ENCODE data around the gene SLX9. TPM values are rescaled to one million over a fixed set of nuclear protein-coding genes. Genes with fewer than 3 reads are reported as not detected.

Gene SLX9
- total RNA-seq, 1 donor from 2014 or later: 38.8 TPM

DNA sequence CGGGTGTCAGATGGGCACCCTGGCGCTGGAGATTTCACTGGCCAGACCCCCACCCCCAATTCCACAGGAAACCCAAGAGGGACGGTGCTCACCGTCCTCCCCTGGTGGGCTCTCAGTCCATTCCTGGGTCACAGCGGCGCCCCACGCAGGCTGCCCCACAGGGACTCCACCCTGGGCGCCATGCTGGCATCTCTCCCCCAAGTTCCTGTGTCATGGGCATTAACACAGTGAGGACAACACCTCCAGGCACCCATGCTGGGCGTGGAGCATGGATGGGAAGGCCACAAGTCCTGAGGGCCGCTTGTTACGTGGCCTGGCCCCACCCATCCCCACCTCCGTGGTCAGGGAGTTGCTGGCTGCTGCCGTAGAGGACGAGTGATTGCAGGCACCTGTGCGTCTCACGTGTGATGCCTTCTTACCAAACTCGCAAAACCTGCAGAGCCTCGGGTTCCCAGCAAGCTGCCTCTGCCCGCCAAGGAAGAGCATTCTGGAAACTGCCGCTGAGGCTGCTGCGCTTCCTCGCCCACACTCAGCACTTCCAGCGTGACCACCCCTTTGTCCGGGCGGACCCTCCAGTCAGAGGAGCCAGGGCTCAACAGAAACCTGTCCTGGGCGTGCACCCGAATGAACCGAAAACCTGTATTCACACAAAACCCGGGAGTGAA, 60.3 kb downstream of the SLX9 start:
- no peaks in the 10 kb centered on the region for H3K4me1 Mint-ChIP-seq (ENCODE audit: low read depth, unreplicated experiment)
- H3K27me3 Mint-ChIP-seq (ENCODE audit: low read depth, unreplicated experiment): peaks cover 18% of the 10 kb centered on the region
- H3K27ac Mint-ChIP-seq (ENCODE audit: unreplicated experiment): no peak overlapping the region
- Histone ChIP-seq H3K9me3 (ENCODE audit: insufficient read depth, low read depth, low read length) (no peaks in the 10 kb centered on the region), H3K4me1 (ENCODE audit: insufficient read depth, low read length) (peaks cover 10% of the 10 kb centered on the region), H3K4me2 (ENCODE audit: low read length) (no peak overlapping the region), H3K9ac (ENCODE audit: low read length) (no peak overlapping the region), H3K36me3 (ENCODE audit: insufficient read depth, low read length) (no peaks in the 10 kb centered on the region), H4K20me1 (ENCODE audit: insufficient read depth, low read length) (no peaks in the 10 kb centered on the region), H3K4me3 (ENCODE audit: insufficient read depth, low read depth, low read length) (no peak overlapping the region), H3K27ac (ENCODE audit: low read depth, low read length) (no peak overlapping the region), H3K79me2 (ENCODE audit: insufficient read depth, low read length) (no peaks in the 10 kb centered on the region), H3K27me3 (ENCODE audit: insufficient read depth, low read length) (no peaks in the 10 kb centered on the region), H2AFZ (ENCODE audit: low read depth, low read length) (no peak overlapping the region)
- no peak overlapping the region for H3K4me3 Mint-ChIP-seq (ENCODE audit: unreplicated experiment)
- no peak for TF ChIP-seq EZH2 (IDR thresholded peaks at IDR 0.05; ENCODE audit: insufficient read depth, low read length)
- TF ChIP-seq, protein P1, sequence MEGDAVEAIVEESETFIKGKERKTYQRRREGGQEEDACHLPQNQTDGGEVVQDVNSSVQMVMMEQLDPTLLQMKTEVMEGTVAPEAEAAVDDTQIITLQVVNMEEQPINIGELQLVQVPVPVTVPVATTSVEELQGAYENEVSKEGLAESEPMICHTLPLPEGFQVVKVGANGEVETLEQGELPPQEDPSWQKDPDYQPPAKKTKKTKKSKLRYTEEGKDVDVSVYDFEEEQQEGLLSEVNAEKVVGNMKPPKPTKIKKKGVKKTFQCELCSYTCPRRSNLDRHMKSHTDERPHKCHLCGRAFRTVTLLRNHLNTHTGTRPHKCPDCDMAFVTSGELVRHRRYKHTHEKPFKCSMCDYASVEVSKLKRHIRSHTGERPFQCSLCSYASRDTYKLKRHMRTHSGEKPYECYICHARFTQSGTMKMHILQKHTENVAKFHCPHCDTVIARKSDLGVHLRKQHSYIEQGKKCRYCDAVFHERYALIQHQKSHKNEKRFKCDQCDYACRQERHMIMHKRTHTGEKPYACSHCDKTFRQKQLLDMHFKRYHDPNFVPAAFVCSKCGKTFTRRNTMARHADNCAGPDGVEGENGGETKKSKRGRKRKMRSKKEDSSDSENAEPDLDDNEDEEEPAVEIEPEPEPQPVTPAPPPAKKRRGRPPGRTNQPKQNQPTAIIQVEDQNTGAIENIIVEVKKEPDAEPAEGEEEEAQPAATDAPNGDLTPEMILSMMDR (IDR thresholded peaks at IDR 0.05; ENCODE audit: insufficient read depth, low read depth, low read length): no peak
- no peaks in the 10 kb centered on the region for H3K9me3 Mint-ChIP-seq (ENCODE audit: unreplicated experiment)
- no peak for FAIRE-seq
- H3K36me3 Mint-ChIP-seq (ENCODE audit: low read depth, unreplicated experiment): peaks cover 2% of the 10 kb centered on the region
- DNase-seq (ENCODE audit: low read depth): no peak

DNA sequence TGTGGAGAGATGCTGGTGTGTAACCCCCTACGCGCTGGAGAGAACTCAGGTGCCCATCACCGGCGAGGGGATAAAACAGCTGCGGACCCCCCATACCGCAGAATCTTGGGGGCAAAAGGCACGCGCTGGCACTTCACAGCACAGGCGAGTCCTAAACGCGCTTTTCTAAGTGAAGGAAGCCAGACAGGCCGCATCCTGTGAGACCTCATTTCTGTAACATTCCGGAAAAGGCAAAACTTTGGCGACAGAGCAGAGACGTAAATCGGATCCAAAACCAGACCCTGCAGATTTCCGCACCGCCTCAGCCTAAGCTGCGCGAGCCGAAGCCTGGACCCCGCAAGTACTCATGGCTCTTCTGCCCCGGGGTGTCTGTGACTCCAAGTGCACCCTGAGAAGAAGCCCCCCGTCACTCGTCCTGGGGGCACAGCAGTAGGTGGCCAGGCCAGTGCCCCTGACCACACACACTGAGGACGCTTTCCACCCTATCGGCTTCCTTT, 60.9 kb downstream of the SLX9 start:
- Histone ChIP-seq H3K79me2 (ENCODE audit: insufficient read depth, low read length) (no peaks in the 10 kb centered on the region), H3K9me3 (ENCODE audit: insufficient read depth, low read depth, low read length) (no peaks in the 10 kb centered on the region), H3K27ac (ENCODE audit: low read depth, low read length) (no peak overlapping the region), H3K4me3 (ENCODE audit: insufficient read depth, low read depth, low read length) (no peak overlapping the region), H2AFZ (ENCODE audit: low read depth, low read length) (peak overlapping the region; percentile 45), H3K27me3 (ENCODE audit: insufficient read depth, low read length) (no peaks in the 10 kb centered on the region), H3K4me2 (ENCODE audit: low read length) (peak overlapping the region; percentile 29), H4K20me1 (ENCODE audit: insufficient read depth, low read length) (no peaks in the 10 kb centered on the region), H3K36me3 (ENCODE audit: insufficient read depth, low read length) (no peaks in the 10 kb centered on the region), H3K4me1 (ENCODE audit: insufficient read depth, low read length) (peaks cover 10% of the 10 kb centered on the region), H3K9ac (ENCODE audit: low read length) (no peak overlapping the region)
- FAIRE-seq: no peak
- TF ChIP-seq, protein P1 (IDR thresholded peaks at IDR 0.05; ENCODE audit: insufficient read depth, low read depth, low read length): no peak
- no peak for TF ChIP-seq EZH2 (IDR thresholded peaks at IDR 0.05; ENCODE audit: insufficient read depth, low read length)
- Mint-ChIP-seq H3K27me3 (ENCODE audit: low read depth, unreplicated experiment) (peaks cover 18% of the 10 kb centered on the region), H3K27ac (ENCODE audit: unreplicated experiment) (no peak overlapping the region), H3K4me1 (ENCODE audit: low read depth, unreplicated experiment) (no peaks in the 10 kb centered on the region), H3K36me3 (ENCODE audit: low read depth, unreplicated experiment) (peaks cover 2% of the 10 kb centered on the region), H3K9me3 (ENCODE audit: unreplicated experiment) (no peaks in the 10 kb centered on the region), H3K4me3 (ENCODE audit: unreplicated experiment) (no peak overlapping the region)
- no peak for DNase-seq (ENCODE audit: low read depth)

All from astrocyte (in vitro differentiated cells and primary cell).